Posterior cingulate gyrus (tissue), 11 donors: ENCODE data around the gene TBX15.

ENCODE experiments used
- DNase-seq, 10 donors: peaks; one replicate each; pipeline versions ENCODE4 v3.0.0 to v3.0.0-alpha.2; 2020 to 2021; ENCODE audit warnings: mixed read lengths in 3 of 10
- intact Hi-C: fragments of 100-400 bp; cut with DNase I; formaldehyde crosslinking; loops from one replicate; pipeline ENCODE4 v1.15.1; 2023

Gene TBX15

DNA sequence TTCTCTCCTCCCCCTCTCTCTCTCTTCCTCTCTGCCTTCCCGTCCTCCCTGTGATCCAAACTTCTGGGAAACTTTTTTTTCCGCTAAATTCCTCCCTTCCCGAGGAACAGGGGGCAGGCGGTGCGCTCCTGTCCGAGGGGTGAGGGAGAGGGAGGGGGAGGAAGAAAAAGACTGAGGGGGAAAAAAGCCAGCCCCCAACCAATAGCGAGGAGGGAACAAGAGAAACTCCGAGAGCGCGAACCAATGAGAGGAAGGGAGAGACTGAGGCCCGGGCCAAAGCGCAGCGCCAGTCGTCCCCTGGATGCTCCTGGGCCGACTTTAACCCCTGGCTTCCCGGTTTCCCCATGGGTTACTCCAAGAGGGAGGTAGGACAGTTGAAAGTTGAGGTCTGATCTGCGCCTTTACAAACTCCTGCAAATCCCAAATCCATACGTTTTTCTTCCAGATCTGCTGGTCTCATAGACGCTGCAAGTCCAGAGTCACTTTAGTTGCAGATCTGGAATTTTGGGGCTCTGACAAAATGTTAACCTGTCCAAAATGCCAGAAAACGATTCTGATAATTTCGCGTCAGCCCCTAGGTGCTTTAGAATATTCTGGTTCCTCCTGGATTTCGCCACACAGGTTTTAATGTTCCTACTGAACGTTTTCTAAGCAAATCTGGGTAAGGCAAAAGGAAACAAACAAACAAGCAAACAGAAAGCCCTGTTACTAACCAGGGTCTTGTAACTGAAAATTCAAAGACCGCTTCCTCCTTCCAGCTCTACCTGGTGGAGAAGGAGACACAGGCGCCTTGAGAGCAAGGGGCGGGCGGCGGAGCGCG, at the start of gene TBX15:
Gene TBX15, minus strand, starts transcription at position 158 of the 820 bp plus-strand sequence. CDS start 548 bp downstream, outside the sequence.
- intact Hi-C loops: no loop called here
- peak in 1 of 10 donors; percentile 27 for DNase-seq

DNA sequence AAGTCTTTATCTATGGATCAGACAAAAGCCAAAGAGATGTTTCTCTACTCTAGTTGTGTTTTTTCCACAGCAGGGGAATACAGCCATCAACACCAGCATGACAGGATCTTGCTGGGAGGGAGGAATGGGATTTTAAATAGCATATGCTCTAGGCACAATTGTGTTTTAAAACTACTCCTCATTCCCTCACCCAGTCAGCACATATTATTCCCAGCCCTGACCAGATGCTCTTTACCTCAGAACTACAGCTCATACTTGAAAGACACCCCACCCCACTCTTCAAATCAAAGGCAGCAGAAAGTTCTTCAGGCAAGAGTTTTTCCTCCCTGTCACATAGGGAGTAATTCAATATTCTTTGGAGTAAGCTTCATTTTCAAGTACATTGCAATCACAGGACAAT, 46.2 kb upstream of the TBX15 start:
- intact Hi-C loops: no loop called here
- DNase-seq: no peak

DNA sequence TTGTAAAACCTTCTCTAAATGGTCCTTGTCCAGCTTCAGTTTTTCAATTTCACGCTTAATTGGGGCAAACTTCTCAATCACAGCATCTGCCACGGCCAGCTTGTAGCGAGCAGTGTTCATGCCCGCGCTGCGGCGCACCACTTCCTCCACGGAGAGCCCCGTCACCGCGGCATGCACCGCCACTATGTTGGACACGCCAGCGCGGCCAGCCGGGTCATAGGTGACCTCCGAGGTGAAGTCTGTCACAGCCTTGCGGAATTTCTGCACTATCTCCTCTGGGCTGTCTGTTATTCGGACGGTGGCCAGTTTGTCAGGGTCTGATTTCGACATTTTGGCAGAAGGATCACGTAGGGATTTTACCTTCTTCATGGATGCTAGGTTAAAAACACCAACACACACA, 44.8 kb upstream of the TBX15 start:
- intact Hi-C loops: no loop called here
- DNase-seq: no peak

DNA sequence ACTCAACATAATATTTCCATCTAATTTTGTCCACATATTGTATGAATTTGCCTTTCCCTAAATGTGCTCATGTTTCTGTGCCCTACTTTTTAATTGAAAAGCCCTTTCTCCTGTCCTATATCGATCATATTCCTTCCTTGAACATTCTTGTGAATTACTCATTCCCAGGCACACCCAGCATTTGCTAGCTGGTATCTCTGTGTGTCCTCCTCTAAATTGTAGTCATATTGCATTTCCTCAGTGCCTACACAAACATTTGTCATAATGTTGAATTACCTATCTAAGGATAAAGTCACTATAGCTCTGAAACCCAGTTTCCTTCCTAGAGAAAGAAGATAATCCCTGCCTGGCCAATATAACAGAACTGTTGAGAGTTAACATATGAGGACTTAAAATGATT, 39.6 kb upstream of the TBX15 start:
- intact Hi-C loops: no loop called here
- no peak for DNase-seq

DNA sequence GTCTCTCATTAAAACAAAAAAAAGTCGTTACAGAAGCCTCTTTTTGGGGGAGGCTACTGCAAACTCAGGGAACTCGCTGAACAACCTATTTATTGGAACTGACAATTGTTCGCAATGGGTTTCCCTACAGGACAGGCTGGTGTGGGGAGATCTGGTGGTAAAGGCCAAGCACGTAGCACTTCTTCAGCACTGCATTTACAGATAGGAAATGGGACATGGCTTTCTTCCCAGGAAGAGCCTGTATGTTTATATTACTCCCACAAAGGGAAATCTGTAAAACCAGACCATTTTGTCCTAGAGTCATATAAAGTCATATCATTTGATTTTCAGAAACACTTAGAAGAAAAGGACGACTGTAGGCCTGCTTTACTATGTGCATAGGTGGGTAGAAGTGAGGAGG, 38.8 kb upstream of the TBX15 start:
- DNase-seq: no peak
- intact Hi-C loops: no loop called here

DNA sequence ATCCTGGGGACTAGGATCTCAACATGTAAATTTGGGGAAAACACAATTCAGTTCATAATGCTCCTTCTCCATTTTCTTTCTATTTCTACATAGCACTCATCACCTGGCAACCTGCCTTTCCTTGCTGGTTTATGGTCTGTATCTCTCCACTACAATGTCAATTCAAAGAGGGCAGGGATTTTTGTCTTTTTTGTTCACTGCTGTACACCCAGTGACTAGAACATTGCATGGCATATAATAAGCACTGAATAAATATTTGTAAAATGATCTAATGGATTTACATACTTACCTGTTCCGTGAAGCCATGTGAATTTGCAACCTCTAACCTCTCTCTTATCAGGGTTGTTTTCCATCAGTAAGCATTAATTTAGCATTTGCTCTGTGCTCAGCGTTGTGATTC, 27.4 kb upstream of the TBX15 start:
- DNase-seq: no peak
- intact Hi-C loops: no loop called here

DNA sequence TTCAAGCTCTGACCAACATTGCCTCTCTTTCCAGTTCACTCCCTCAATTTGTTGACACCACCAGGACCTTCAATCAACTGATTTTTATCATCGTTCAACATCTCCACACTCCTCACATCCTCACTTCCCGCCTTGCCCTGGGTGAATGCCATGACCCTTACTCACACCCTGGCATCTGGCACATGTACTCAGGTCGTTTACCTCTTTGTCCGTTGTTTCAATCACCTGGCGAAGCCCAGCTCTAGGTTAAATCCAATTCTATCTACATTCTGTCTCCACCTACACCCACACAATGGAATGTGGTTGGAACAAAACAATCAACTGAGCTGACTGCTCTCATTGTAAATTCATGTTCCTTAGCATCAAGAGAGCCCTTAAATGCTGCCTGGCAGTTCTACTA, 24.2 kb upstream of the TBX15 start:
- intact Hi-C loops: no loop called here

DNA sequence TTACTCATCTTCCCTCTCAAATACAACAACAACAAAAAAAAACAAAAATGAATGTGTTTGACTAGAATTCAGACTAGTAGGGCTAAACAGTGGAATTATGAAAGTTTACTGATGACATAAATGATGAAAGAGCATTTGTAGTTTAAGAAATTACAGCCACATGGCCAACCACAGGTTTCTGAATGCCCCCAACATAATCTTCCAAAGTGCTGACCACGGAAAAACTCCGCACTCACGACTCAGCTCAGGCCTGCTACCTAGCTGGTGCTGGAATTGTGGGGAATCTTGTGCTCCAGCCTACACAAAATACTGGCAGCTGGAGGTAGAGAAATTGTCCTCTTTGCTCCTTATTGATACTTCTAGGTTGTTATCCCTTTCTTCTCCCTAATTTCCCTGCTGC, 23.6 kb upstream of the TBX15 start:
- intact Hi-C loops: no loop called here
- no peak for DNase-seq

More for the DNA sequence above, 24.2 kb upstream of the TBX15 start:
- DNase-seq: no peak

DNA sequence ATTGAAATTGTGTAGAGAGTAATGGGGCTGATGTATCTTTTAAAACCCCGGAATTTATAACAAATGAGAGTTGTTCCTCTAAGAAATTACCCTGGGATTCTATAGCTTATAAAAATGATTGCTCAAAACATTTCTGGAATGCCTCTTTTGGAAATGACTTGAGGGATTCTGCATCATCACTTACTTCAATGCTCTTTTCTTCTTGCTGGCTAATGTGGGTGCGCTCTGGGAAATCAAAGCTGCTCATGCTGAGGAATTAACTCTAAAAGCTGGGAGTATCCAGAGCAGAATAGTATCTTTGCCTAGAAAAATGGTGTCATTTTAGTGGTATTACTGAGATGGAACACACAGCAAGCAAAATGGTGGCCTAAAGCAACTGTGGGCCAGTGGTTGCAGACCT, 23.0 kb upstream of the TBX15 start:
- intact Hi-C loops: no loop called here
- no peak for DNase-seq

DNA sequence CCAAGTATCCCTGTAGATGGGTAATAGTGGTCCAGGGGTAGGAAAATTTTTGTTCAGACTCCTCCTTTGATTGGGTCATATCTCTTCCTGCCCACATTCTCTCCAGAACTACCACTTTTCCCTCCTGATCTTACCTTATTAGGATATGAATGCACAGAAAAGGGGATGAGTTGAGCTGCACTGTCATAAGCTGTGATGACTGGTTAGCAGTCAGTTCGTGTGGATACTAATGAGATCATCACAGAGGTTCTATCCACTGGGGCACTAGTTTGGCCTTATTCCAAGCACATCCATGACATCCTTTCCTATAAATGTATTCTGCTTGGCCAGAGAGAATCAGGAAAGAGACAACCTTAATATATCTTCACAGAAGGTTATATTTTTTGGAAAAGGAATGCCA, 22.1 kb upstream of the TBX15 start:
- no peak for DNase-seq
- intact Hi-C loops: no loop called here

DNA sequence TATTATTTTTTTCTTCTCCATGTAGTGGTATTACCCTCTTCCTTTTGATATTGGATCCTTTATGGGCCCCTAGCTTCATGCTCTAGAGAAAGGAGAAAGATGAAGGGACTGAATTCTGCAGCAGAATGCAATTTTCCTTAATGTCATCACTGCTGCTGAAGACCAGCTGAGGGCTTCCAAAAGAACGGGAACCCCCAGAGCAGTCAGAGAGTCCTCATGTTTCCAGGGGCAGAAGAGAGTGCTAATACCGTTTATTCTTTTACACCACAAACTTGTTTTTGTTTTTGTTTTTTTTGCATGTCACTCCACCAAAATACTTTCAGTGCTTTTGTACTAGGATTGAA, 21.1 kb upstream of the TBX15 start:
- intact Hi-C loops: loop anchor here (1.0 kb wide), 1 partner anchor 858 kb away; no protein-coding TSS in a partner anchor
- no peak for DNase-seq

DNA sequence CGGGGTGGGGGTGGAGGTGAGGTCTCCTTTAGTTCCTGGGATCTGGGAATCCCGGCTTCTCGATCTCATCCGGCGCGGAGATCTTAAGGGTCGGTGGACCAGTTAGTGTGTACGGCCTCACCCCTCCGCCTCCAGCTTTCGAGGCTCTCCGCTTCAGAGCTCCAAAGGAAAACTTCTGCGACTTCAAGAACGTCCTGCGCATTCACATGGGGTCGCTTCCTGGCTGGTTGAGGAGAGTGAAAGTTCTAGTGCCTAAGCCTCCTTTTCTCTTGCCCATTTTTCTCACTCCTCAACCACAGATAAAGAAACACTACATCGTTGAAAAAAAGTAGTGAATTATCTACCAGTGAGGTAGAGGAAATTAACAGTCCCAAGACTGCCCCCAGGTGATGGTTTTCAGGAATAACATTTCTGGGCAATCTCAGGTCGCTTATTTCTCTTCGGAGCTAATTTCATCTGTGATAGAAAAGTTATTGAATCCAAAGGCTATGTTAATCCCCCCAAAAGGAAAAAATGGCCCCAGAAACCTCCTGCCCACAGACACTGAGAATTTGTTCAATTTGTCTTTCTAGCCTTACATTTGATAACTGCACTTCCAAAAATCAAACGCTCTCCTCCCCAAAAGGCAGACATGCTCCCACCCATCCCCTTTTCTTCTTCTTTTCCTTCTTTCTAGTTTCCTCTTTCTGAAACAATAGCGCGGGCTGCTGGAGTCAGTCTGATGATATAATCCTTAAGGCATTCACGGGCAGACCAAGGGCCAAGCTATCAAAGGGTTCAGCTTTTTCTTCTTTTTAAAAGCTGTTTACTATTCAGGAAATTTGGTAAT, 20.6 kb upstream of the TBX15 start:
- DNase-seq: peak in 1 of 10 donors; percentile 55
- intact Hi-C loops: loop anchor here (1.0 kb wide), 1 partner anchor 857 kb away; no protein-coding TSS in a partner anchor

DNA sequence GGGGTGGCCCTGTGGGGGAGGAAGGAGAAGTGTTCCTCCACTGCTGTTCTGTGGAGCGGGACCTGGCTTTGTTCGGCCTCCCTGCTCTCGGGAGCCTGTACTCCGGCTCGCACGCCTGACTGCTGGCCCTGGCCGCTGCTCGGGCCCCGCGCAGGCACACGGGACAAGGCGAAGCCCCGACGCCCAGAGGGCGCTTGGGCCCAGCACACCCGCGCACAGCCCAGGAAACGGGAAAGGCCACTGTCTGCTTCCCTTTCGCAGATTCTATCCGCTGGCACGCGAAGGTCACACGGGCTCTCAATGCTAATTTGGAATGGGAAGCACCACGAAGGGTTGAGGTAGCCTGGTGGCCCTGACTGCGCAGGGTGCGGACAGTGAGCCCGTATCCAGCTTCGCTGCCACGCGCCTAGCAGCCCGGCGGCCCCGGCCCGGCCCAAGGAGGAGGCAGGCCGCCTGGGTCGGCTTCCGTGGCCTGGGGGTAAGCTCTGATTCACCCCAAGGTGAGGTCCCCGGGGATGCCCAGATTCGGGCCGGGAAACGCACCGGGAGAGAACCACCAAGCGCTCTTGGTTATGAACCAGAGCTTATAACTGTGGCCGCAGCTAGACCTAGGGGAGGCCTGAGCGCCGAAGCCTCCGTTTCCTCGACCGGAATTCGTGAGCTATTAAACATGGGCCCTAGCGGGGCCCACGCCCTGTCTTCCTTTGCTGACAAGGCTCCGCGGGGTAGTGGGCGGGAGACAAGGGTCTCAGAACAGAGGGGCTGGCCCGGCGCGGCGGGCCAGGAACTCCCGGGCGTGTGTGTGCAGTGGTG, 19.7 kb upstream of the TBX15 start:
- DNase-seq: peak in 1 of 10 donors; percentile 80
- intact Hi-C loops: no loop called here

DNA sequence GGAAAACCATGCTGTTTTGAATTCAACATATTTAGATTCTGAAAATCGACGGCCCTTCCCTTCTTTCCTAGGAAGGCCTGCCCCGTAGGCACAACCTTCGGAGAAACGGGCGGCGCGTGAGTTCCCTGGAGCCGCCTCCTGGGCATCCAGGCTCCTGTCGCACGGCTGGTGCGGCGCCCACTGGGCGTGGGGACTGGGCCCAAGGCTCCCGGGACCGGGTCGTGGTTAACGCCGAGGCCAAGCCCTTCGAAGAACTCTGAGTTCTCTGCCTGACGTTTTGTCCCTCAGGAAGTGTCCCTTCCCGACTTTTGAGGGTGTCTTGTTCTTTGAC, 19.2 kb upstream of the TBX15 start:
- intact Hi-C loops: no loop called here
- no peak for DNase-seq

DNA sequence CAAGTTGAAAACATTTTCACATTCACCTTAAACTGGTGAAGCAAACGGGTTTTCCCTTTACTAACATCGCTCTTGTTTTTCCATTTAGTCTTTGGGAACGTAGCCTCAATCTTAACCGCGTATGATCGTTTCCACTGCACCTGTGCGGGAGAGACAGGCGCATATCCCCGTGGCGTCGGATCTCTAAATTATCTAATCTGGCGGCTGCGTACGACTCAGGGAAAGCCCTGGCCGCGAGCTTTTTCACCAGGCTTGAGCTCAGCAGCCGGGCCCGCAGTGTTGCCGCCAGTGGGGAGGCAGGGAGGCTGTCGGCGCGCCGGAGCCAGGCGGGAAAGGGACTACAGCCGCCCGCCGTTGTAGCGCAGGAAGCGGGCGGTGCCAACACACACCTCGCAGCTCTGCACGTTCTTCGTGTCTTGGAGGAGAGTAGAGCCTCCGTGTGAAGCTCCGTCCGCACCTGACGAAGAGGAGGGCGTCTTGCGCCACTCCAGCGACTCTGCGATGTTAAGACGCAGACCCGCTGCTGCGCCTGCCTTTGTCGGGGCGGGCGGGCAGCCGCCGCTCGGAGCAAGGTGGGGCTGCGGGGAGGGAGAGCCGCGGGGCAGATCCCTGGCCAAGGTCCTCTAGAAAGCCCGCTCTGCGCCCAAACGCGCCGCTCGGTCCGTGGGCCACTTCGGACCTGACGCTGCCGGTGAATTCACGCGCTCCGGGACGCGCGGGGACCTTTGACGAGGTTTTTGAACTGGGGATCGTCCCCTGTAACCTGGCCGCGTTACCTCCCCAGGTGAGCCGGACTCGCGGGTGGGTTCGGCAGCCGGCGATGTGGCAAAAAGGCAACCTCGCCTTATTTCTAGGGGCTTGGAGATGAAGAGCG, 18.5 kb upstream of the TBX15 start:
- DNase-seq: peak in 1 of 10 donors; percentile 74
- intact Hi-C loops: no loop called here

DNA sequence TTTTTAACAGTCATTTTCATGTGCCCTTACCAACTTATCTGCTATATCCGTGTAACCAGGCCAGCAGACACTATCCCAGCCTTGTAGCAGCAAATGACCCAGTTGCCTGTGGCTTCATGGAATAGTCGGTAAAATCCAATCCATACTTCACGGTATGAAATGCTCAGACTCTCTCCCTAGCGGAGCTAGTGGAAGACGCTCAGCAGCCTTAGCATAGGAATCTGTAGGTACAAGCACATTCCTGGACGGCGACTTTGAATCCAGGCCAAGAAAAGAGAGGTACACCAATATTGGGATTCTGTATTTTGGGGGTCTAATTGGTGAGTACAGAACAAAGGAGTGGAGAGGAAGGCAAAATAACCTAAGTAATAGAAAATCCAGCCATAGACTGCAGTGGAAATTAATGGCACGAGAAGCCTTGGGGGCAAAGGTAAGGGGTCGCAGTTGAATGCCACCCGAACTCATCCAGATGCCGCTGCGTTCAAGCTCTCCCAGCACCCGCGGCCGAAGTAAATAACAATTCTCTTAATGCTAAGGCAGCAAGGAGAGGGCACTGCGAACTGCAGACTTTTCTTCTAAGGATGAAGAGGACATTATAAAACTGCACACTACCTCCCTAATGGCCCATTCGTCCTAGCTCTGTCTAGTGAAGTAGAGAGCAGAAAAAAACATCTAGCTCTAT, 17.7 kb upstream of the TBX15 start:
- no peak for DNase-seq
- intact Hi-C loops: no loop called here

DNA sequence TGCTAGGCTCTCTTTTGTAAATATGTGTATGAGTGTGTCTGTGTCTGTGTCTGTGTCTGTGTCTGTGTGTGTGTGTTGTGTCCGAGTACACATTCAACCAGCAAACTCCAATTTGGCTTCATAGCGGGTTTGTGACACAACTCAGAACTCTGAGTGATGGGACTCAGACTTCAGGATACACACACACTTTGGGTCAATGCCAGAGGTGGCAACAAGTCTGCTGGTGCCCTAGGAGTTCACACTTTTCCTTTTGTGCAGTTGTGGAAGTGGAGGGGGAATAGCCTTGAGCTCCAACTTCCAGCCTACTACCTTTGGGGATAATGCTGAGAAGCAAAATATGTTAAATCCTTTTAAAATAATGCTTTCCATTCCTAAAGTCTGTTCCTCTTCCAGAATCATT, 16.6 kb upstream of the TBX15 start:
- no peak for DNase-seq
- intact Hi-C loops: no loop called here

DNA sequence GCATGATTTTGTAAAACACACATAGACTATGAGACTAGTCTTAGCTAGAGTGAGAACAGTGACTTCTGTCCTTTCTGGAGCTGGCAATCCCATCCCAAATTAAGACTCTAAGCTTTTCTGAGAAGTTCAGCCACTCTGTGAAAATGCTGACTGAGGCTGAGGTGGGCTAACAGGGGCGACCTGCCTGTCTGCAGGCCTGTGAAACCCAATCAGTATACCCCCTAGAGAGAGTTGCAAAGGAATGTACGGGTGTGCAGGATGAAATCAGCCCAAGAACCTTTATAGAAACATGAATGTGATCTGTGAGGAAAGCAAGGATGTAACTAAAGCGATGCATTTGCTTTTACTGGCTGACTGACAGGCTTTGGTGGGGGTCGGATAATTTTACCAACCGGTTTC, 16.0 kb upstream of the TBX15 start:
- DNase-seq: no peak
- intact Hi-C loops: no loop called here

DNA sequence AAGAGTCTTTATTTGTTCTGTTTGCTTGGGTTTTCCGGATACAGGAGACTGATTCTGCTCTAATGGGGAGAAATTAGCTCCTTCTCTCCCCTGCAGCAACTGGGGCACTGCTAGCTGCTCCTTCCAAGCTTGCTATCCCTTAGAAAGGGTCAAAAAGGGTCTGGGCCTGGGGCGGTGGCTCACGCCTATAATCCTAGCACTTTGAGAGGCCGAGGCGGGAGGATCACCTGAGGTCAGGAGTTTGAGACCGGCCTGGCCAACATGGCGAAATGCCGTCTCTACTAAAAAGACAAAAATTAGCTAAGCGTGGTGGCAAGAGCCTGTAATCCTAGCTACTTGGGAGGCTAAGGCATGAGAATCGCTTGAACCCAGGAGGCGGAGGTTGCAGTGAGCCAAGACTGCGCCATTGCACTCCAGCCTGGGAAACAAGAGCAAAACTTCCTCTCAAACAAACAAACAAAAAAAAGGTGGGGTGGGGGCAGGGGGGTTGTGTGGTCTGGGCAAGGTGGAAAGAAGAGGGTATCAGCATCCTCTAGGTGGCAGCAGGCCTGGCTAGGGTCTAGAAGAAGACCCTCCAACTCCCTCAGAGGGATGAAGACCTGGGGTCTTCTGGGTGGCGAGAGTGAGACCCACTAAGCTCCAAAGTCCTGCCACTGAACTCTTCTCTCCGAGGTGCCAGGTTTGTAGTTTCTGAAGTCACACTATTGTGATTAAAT, 15.4 kb upstream of the TBX15 start:
- intact Hi-C loops: no loop called here
- peak in 1 of 10 donors; percentile 55 for DNase-seq
